SH-SY5Y (cell line): ENCODE data around the gene SLC20A1.

ENCODE experiments used
- GATA2 ChIP-seq: IDR thresholded peaks from 2 replicates; pipeline ENCODE4 v1.6.1; 2011; ENCODE audit warnings: mild to moderate bottlenecking, low read depth, low read length
- GATA3 ChIP-seq: IDR thresholded peaks from 2 replicates; pipeline ENCODE4 v1.6.1; 2011; ENCODE audit warnings: low read depth, mild to moderate bottlenecking, low read length, moderate library complexity

DNA sequence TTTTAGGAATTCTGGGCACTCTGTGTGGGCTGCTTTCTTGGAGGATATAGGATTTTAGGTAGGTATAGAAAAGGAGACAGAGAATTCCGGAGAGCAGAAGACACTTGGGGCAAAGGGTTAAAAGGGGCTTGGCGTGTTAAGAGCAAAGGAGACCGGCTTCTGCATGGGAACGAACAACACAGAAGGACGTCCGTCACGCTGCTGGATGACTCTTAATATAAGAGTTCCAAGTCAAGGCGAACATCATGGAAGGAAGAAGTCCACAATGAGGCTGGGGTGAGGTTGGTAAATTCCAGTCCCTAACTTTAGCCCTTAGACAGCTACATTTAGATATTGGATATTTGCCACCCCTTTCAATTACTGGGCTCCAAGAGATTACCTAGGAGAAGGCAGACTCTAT, 15.9 kb upstream of the SLC20A1 start:
- TF ChIP-seq GATA2: no peak
- no peak for TF ChIP-seq GATA3
